K562 (cell line): ENCODE data around the gene SPAG9. TPM values are rescaled to one million over a fixed set of nuclear protein-coding genes. Genes with fewer than 3 reads are reported as not detected.

Source experiments
- ATAC-seq: fragments of 200-7000 bp; cut with Tn5 transposase; 3 replicates; pipeline ENCODE4 v1.9.1; 2020; ENCODE audit warnings: moderate library complexity
- BruUV-seq: library from RNA; stranded (reverse); fragments of 400-500 nt; replicated peaks from 2 replicates; lab custom pipeline; 2021; lab: Mats Ljungman, UMichigan
- CTCF ChIA-PET: fragments of 300-600 bp; formaldehyde crosslinking; extraction: SDS; loops from one replicate; lab custom pipeline; 2021; ENCODE audit warnings: low intra/inter-chr PET ratio; lab: Yijun Ruan, JAX
- POLR2A ChIA-PET: fragments of 300-600, 350-650 bp; sonication (Branson Sonifier 250); formaldehyde crosslinking; extraction: SDS; loops from one replicate; lab custom pipeline; 2021; ENCODE audit warnings: antibody characterized with exemption, inconsistent platforms; lab: Yijun Ruan, JAX
- DNase-seq, 4 experiments: peaks; one replicate each; pipeline versions ENCODE4 v3.0.0 to v3.0.0-alpha.2; 2011 to 2018; ENCODE audit warnings: low spot score in 3 of 4, mixed read lengths in 3 of 4; ENCODE audit errors: extremely low read depth in 1 of 4
- FAIRE-seq: peaks from 2 replicates; lab custom pipeline; 2011; peaks lifted over from hg19 to GRCh38; lab: Jason Lieb, UNC
- H2AFZ ChIP-seq: 2 replicates; pipeline ENCODE4 v1.6.0; 2011; ENCODE audit warnings: low read depth, low read length, control low read depth, inconsistent platforms
- H3K27ac ChIP-seq: fragments of 200-600 bp; 3 replicates; pipeline ENCODE4 v1.8.0; 2011; ENCODE audit warnings: low read depth, mild to moderate bottlenecking, control low read depth, inconsistent platforms, low read length, moderate library complexity, mixed read lengths; ENCODE audit errors: extremely low read depth
- H3K27me3 ChIP-seq, 2 experiments: fragments of 300-600 bp in 1 of 2; 2 replicates in 1 of 2; 3 replicates in 1 of 2; pipeline versions ENCODE4 v1.6.0 to v1.8.0; 2011; ENCODE audit warnings: inconsistent platforms in 2 of 2, low read length in 2 of 2, mild to moderate bottlenecking in 1 of 2, mixed read lengths in 1 of 2, moderate library complexity in 1 of 2; ENCODE audit not compliant: control insufficient read depth in 2 of 2, insufficient read depth in 2 of 2
- H3K36me3 ChIP-seq: fragments of 300-600 bp; 3 replicates; pipeline ENCODE4 v1.8.0; 2011; ENCODE audit warnings: mild to moderate bottlenecking, low read length, inconsistent platforms; ENCODE audit not compliant: control insufficient read depth, insufficient read depth
- H3K4me1 ChIP-seq, 2 experiments: fragments of 200-600 bp in 1 of 2; replicated peaks in 1 of 2; 2 replicates in 1 of 2; 3 replicates in 1 of 2; pipeline versions ENCODE4 v1.5.1 to v1.8.0; 2011; ENCODE audit warnings: inconsistent platforms in 2 of 2, low read length in 2 of 2, mild to moderate bottlenecking in 1 of 2, mixed read lengths in 1 of 2, moderate library complexity in 1 of 2; ENCODE audit not compliant: control insufficient read depth in 2 of 2, insufficient read depth in 2 of 2
- H3K4me2 ChIP-seq: 2 replicates; pipeline ENCODE4 v1.6.1; 2011; ENCODE audit warnings: low read length, control low read depth, inconsistent platforms, mixed read lengths; ENCODE audit not compliant: insufficient read depth
- H3K4me3 ChIP-seq: fragments of 200-600 bp; sonication (generic), shearing (Covaris generic); 2 replicates; pipeline ENCODE4 v1.5.1; 2016; ENCODE audit warnings: control low read depth, inconsistent platforms
- H3K79me2 ChIP-seq: fragments of 200-600 bp; 3 replicates; pipeline ENCODE4 v1.8.0; 2011; ENCODE audit warnings: low read length, inconsistent platforms; ENCODE audit not compliant: control insufficient read depth, insufficient read depth
- H3K9ac ChIP-seq, 2 experiments: 2 replicates each; pipeline versions ENCODE4 v1.6.0 to v1.6.1; 2011; ENCODE audit warnings: low read depth in 2 of 2, low read length in 2 of 2, control low read depth in 1 of 2, inconsistent platforms in 1 of 2, mild to moderate bottlenecking in 1 of 2, mixed read lengths in 1 of 2; ENCODE audit not compliant: insufficient read depth in 1 of 2
- H3K9me1 ChIP-seq: one replicate; pipeline ENCODE4 v1.6.0; 2011; ENCODE audit warnings: inconsistent platforms, mild to moderate bottlenecking, low read length, moderate library complexity; ENCODE audit not compliant: control insufficient read depth, insufficient read depth
- H3K9me3 ChIP-seq: replicated peaks from 2 replicates; pipeline ENCODE4 v1.5.1; 2011; ENCODE audit warnings: low read depth, low read length, inconsistent platforms; ENCODE audit not compliant: control insufficient read depth, insufficient read depth
- H4K20me1 ChIP-seq: replicated peaks from 2 replicates; pipeline ENCODE4 v1.6.1; 2011; ENCODE audit warnings: low read length, inconsistent platforms, mixed read lengths; ENCODE audit not compliant: control insufficient read depth, insufficient read depth
- JUND ChIP-seq, 2 experiments: IDR thresholded peaks; 2 replicates in 1 of 2; 3 replicates in 1 of 2; pipeline ENCODE4 v1.6.1; 2011; ENCODE audit warnings: borderline replicate concordance in 2 of 2, low read depth in 2 of 2, low read length in 2 of 2, improper control_type of control experiment in 1 of 2, missing biosample characterization in 1 of 2, missing genetic modification characterization in 1 of 2, missing genetic modification reagents in 1 of 2
- NFE2 ChIP-seq: IDR thresholded peaks from 2 replicates; pipeline ENCODE4 v1.6.1; 2014; ENCODE audit warnings: antibody characterized with exemption, low read depth
- ZNF354B ChIP-seq: fragments of 250-450 bp; sonication (Bioruptor Pico); IDR thresholded peaks from 2 replicates; pipeline ENCODE4 v1.4.0; 2020
- ZNF583 ChIP-seq: fragments of 250-450 bp; sonication (Bioruptor Pico); IDR thresholded peaks from 2 replicates; pipeline ENCODE4 v1.4.0; 2020
- ZNF76 ChIP-seq: fragments of 250-450 bp; sonication (Bioruptor Pico); IDR thresholded peaks from 2 replicates; pipeline ENCODE4 v1.4.0; 2020; ENCODE audit warnings: mild to moderate bottlenecking, moderate library complexity, borderline replicate concordance
- WGBS: fragments of 100-300 bp; shearing (Covaris generic); methylation state at CpG from one replicate; pipeline ENCODE4 v1.1.6; 2016; ENCODE audit warnings: low coverage, mixed read lengths; ENCODE audit not compliant: insufficient coverage; ENCODE audit errors: missing lambda C conversion rate; 5-methylcytosine and 5-hydroxymethylcytosine counted together
- in situ Hi-C: fragments of 300-500 bp; cut with MboI; formaldehyde crosslinking; loops from 4 replicates; pipeline ENCODE4 v1.15.0; 2018; ENCODE audit warnings: inconsistent platforms, mixed read lengths
- intact Hi-C: fragments of 100-400 bp; cut with micrococcal nuclease; formaldehyde crosslinking; loops from 2 replicates; pipeline ENCODE4 v1.14.2; 2022
- polyA plus RNA-seq, 8 experiments: library from polyadenylated mRNA; depleted of rRNA in 4 of 8; stranded (reverse) in 5 of 8; unstranded in 3 of 8; fragments of >200 nt; fragmentation: Nextera tagmentation in 2 of 8; fragmentation: Illumina TruSeq in 1 of 8; extraction: Ambion mirVana in 2 of 8; extraction: Trizol in 1 of 8; gene quantifications; 2 replicates each; pipeline versions ENCODE4 v1.2.1 to v1.2.3, GENCODE V29; 2011 to 2014; ENCODE audit warnings: inconsistent platforms in 1 of 8, missing spikeins in 1 of 8
- total RNA-seq, 7 experiments: library from RNA; depleted of rRNA in 6 of 7; stranded (reverse); fragments of >200 nt in 6 of 7; fragmentation: Illumina TruSeq in 2 of 7; extraction: Trizol in 2 of 7; gene quantifications; 2 replicates each; pipeline versions ENCODE4 v1.2.1 to v1.2.3, GENCODE V29; 2011 to 2021; ENCODE audit warnings: low replicate concordance in 1 of 7
- TF ChIP-seq, protein P1 (sequence below): fragments of 450-650 bp; formaldehyde crosslinking; IDR thresholded peaks from 2 replicates; pipeline ENCODE4 v1.4.0; 2022; ENCODE audit warnings: missing genetic modification characterization
- TF ChIP-seq, protein P2 (sequence below): sonication (generic); formaldehyde crosslinking; IDR thresholded peaks from 2 replicates; pipeline ENCODE4 v1.8.0; 2022; ENCODE audit warnings: missing genetic modification reagents, mild to moderate bottlenecking, borderline replicate concordance
- TF ChIP-seq, protein P3 (sequence below), 2 experiments: fragments of 450-650 bp in 1 of 2; sonication (generic) in 1 of 2; formaldehyde crosslinking in 1 of 2; IDR thresholded peaks in 1 of 2; conservative IDR thresholded peaks in 1 of 2; 2 replicates each; pipeline versions ENCODE4 v1.6.1 to v1.8.1; 2016 to 2023; ENCODE audit warnings: mild to moderate bottlenecking in 2 of 2, moderate library complexity in 2 of 2, inconsistent platforms in 1 of 2, missing genetic modification reagents in 1 of 2

The SPAG9 gene
- total and polyA plus RNA-seq, 9 of the 15 experiments (the other 6 are each of a cell fraction or from before 2014, with no cell fraction given): 12.2 to 99.2 (median 58.2) TPM

DNA sequence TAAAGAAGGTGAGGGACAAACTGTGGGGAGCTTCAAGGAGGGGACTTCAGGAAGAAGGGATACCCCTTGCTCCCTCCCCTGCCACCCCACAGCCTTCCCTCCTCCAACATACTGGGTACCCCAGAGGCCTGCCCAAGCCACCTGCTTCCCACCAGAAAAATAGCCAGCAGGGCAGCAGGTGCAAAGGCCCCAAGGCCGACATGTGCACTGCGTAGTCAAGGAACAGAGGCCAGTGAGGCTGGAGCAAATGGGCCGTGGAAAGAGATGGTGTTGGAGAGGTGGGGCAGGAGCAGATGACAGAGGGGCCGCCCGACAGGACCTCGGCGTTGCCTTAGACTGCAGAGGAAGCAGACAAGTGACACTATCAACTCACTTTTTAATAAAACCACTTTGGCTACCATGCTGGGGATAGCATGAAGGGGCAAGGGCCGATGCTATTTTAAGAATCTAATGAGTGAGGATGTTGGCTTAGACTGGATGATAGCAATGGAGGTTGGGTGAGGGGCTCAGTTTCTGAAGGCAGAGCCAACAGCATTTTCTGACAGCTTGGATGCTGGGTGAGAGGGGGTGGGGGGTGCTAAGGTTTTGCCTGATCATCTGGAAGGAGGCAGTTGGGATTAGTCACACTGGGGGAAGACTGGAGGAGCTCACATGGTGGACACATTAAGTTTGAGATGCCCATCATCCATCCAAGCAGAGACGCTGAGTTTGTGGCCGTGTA, 181.7 kb downstream of the SPAG9 start:
- H3K4me1 ChIP-seq: peaks cover 50 to 62% of the 10 kb centered on the region in 2 experiments
- in situ Hi-C loops: no loop called here
- H3K79me2 ChIP-seq: peaks cover under 1% of the 10 kb centered on the region; the same call in 1 of the 3 replicates
- H3K9ac ChIP-seq: peak overlapping the region in 1 of 2 experiments; percentile 73; a peak in 1 of 4 replicates
- H3K9me3 ChIP-seq: no peaks in the 10 kb centered on the region
- no peaks in the 10 kb centered on the region for H3K36me3 ChIP-seq
- CTCF ChIA-PET: no interaction called here
- H2AFZ ChIP-seq: 0 out of 2 replicates have a peak overlapping the region, but pooled peaks have one; percentile 38
- H3K27ac ChIP-seq: no peak overlapping the region
- intact Hi-C loops: loop anchor here (10.0 kb wide), 1 partner anchor 214 kb away; no protein-coding TSS in a partner anchor
- ATAC-seq (no peak), FAIRE-seq (no peak), DNase-seq (no peak)
- 0 out of 2 replicates have a peak, but pooled peaks have one; percentile 9 for TF ChIP-seq JUND (IDR thresholded peaks at IDR 0.05; ENCODE audit: borderline replicate concordance, low read depth, low read length)
- no peak for TF ChIP-seq JUND (tag; IDR thresholded peaks at IDR 0.05; ENCODE audit: borderline replicate concordance, low read depth, low read length)
- TF ChIP-seq, protein P1, sequence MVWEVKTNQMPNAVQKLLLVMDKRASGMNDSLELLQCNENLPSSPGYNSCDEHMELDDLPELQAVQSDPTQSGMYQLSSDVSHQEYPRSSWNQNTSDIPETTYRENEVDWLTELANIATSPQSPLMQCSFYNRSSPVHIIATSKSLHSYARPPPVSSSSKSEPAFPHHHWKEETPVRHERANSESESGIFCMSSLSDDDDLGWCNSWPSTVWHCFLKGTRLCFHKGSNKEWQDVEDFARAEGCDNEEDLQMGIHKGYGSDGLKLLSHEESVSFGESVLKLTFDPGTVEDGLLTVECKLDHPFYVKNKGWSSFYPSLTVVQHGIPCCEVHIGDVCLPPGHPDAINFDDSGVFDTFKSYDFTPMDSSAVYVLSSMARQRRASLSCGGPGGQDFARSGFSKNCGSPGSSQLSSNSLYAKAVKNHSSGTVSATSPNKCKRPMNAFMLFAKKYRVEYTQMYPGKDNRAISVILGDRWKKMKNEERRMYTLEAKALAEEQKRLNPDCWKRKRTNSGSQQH: no peak
- no peak for TF ChIP-seq ZNF354B (CRISPR knock-in tag)
- TF ChIP-seq ZNF583: no peak
- TF ChIP-seq, protein P2, sequence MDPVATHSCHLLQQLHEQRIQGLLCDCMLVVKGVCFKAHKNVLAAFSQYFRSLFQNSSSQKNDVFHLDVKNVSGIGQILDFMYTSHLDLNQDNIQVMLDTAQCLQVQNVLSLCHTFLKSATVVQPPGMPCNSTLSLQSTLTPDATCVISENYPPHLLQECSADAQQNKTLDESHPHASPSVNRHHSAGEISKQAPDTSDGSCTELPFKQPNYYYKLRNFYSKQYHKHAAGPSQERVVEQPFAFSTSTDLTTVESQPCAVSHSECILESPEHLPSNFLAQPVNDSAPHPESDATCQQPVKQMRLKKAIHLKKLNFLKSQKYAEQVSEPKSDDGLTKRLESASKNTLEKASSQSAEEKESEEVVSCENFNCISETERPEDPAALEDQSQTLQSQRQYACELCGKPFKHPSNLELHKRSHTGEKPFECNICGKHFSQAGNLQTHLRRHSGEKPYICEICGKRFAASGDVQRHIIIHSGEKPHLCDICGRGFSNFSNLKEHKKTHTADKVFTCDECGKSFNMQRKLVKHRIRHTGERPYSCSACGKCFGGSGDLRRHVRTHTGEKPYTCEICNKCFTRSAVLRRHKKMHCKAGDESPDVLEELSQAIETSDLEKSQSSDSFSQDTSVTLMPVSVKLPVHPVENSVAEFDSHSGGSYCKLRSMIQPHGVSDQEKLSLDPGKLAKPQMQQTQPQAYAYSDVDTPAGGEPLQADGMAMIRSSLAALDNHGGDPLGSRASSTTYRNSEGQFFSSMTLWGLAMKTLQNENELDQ: no peak
- TF ChIP-seq, protein P3, sequence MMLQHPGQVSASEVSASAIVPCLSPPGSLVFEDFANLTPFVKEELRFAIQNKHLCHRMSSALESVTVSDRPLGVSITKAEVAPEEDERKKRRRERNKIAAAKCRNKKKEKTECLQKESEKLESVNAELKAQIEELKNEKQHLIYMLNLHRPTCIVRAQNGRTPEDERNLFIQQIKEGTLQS (IDR thresholded peaks at IDR 0.05): 0 out of 2 replicates have a peak, but pooled peaks have one; percentile 13
- TF ChIP-seq, protein P3 (CRISPR knock-in tag; conservative IDR thresholded peaks at IDR 0.05): no peak
- TF ChIP-seq NFE2: peak; percentile 43; the same call in 1 of the 2 replicates
- no peak for TF ChIP-seq ZNF76
- no peak overlapping the region for H3K4me3 ChIP-seq
- POLR2A ChIA-PET: interaction anchor here (0.7 to 2.1 kb wide), 3 partner anchors 9 to 74 kb away, joined by 3 to 9 read pairs (median 3); no protein-coding TSS in a partner anchor
- H3K9me1 ChIP-seq: no peaks in the 10 kb centered on the region
- no peaks in the 10 kb centered on the region for H3K27me3 ChIP-seq
- 61% methylated on average over 8 of the region's 10 CpGs for WGBS
- H4K20me1 ChIP-seq: no peaks in the 10 kb centered on the region
- no TSS peak for BruUV-seq
- no peak overlapping the region for H3K4me2 ChIP-seq
